Myocyte (in vitro differentiated cells): ENCODE results near the gene OR52K1. TPM values are rescaled to one million over a fixed set of nuclear protein-coding genes. Genes with fewer than 3 reads are reported as not detected.

Experiments
- DNase-seq: peaks from one replicate; pipeline ENCODE4 v3.0.0-alpha.2; 2012; ENCODE audit warnings: low read depth
- polyA plus RNA-seq: library from polyadenylated mRNA; unstranded; fragments of >200 nt; gene quantifications from one replicate; pipeline ENCODE4 v1.2.1, GENCODE V29; 2012; ENCODE audit warnings: missing spikeins
- total RNA-seq: library from RNA; depleted of rRNA; stranded (reverse); fragments of >200 nt; gene quantifications from 2 replicates; pipeline ENCODE4 v1.2.3, GENCODE V29; 2014

OR52K1 gene
- total RNA-seq: not detected in 2 replicates
- polyA plus RNA-seq: not detected

DNA sequence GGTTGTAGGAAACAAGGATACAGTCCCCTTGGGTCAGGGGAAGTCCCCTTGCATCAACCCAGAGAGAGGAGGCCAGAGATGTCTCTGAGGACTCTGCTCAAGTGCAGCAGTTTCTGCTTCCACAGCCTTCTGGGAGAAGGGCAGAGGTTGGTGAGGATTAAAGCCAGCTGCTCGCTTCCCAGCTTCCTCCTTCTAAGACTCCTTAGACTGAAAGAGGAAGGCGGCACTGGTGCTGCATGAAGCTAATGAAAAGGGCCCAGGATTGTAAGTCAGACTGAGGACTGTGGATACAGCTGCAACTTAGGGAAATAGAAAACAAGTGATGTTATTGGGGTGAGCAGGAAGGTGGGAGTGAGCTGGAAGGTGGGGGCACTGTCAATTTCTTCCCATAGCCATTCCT lies at the start of gene OR52K1:
Gene OR52K1 (plus strand): TSS at position 202 of the 400 bp plus-strand sequence. CDS start 6,255 bp downstream, outside the sequence.
- no peak for DNase-seq

DNA sequence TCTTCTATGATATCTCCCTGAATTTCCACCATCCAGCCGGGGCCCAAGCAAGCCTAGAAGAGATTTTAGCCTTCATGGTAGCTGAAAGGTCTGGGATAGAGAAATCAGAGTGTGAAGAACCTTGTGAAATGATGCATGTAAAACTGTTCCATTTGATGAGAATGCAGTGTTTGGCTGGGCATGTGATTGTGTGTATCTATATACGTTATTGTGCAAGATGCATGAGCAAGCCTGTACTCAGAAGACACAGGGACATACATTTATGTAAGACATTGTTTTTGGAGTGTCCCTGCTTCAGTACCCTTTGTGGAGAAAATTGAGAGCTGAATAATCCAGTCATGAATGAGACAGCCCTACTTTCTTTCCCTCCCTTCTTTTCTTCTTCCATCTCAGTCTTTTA lies 48.6 kb upstream of the OR52K1 start:
- no peak for DNase-seq

DNA sequence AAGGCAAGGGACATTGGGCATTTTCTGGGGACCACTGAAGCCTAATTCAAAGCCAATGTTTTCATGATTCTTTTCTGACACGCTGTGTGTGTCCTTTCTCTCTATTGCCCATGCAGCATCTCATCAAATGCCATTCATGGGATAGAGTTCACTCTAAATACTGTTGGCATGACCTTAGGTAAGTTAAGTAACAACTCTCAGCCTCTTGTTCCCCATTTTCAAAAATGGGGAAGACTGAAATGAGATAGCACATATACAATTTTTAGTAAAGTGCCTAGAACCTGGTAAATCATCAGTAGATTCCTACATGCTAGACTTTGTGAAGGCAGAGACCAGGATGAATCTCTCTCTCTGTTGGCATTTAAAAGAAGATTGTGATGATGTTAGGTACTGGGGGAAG lies 46.0 kb upstream of the OR52K1 start:
- DNase-seq: no peak

DNA sequence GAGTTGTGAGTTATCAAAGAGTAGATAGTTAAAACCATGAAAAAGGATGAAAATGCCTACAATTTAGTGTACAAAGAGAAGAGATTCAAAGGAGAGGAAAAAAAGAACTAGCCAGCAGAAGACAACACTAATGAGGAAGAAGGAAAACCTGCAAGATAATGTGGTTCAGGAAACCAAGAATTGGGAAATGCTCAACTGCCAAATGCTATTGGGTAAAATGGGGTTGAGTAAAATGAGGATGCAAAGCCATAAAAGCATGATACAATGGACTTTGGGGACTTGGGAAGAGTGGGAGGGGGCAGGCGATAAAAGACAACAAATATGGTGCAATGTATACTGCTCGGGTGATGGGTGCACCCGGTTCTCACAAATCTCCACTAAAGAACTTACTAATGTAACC lies 40.9 kb upstream of the OR52K1 start:
- no peak for DNase-seq

DNA sequence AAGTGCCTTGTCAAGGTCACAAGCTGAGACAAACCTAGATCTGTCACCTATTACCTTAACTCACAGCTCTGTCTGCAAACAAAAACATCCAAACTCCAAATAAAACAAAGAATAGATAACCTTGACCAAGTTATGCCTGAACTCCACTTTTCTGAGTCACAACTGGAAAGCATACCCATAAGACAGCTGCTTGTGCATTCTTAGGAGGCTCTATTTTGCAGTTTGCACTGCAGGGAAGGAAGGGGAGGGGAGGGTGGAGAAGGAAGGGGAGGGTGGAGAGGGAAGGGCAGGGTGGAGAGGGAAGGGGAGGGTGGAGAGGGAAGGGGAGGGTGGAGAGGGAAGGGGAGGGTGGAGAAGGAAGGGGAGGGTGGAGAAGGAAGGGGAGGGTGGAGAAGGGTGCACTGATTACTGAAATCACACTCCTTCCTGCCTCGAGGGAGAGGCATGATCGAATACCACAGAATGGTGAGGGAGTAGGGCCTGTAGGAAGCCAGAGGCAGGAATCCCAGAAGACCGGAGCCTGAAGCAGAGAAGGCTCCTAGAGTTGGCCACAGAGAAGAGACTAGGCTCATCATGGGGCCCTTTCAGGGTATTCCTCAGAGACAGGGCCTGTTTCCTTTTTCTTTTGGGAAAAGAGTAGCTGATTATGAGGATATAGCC lies 39.1 kb upstream of the OR52K1 start:
- no peak for DNase-seq

DNA sequence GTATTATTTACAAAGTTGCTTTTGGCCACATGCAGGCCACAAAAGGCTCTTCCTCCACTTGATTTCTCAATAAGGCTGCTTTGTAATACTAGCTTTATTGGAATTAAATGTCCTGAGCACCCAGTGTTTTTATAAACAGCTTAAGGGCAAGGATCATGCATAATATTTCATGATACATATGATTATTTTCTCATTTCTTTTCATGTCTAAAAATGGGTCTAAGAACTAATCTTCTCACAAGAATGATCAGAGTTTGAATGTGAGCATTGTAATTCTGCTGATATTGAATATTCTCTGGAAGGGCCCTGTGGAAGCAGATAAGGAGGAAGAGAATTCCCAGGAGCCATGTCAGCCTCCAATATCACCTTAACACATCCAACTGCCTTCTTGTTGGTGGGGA lies 33.5 kb upstream of the OR52K1 start, which contains the start of gene OR52K2:
Gene OR52K2 (plus strand): TSS at position 301 of the 400 bp plus-strand sequence. CDS start 45 bp downstream, at position 346.
- no peak for DNase-seq

DNA sequence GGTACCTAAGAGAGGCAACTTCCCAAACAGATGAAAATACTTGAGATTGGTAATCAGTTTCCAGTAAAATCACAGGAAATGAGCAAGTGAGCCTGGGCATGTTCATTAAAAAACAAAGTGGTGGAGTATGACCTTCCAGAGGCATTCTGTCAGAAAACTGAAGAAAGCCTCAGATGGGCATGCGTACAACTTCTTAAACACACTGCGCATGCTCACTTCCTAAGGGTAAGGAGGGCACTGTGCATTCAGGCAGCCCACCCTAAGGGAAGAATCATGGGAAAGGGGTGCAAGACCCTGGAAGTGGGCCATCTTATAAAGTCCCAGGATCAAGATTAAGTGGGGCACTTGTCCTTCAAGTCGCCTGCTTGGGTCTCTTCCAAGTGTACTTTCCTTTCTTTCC lies 29.3 kb upstream of the OR52K1 start:
- DNase-seq: no peak

DNA sequence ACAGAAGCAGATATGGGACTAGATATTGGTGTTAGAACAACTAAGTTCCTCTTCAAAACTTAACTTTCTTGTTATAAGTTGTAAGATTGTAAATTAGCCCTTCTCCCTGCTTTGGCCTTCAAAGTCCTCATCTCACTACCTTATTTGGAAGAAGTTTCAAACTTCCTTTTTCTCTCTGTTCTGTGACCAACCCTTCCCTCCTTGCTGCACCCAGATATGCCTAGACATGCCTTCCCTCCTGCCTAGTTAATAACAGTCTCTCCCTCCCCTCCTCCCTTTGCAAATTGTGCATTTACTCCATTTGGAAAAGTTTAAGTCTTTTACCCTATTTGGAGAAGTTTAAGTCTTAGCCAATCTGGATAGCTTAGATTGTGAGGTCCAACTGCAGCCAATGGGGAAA lies 28.4 kb upstream of the OR52K1 start:
- no peak for DNase-seq

DNA sequence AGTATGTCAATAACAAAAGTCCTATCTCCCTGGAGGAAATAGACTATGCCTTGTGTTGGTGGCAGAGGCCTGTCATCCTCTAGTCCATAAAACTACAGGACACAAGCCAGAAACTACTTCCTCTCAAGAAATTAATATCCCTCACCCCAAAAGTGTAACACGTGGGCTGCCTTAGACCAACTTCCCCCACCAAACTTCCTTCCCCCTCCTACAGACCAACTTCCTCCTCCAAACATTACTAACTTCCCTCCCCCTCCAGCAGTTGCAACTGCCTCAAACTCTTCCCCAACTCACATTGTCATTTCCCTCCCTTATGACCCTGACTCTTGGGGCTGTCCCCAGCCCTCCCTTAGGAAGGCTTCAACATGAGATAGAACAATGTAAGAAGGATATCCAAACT lies 27.0 kb upstream of the OR52K1 start:
- DNase-seq: no peak

DNA sequence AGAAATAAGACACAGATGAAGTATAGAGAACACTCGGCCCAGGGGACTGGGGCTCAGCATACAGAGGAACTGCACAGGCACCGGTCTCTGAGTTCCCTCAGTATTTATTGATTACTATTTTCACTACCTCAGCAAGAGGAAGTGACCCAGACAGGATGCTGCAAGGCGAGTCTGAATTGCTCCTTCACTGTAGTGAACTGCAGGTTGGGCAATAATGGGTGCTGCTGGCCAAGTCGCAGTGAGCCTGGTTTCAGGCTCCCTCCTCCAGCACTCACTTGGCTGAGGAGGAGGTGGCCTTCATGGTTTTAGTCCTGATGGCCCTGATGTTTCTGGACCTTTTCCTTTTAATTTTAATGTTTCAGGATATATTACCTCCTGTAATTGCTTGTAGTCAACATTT lies 22.9 kb upstream of the OR52K1 start:
- no peak for DNase-seq

DNA sequence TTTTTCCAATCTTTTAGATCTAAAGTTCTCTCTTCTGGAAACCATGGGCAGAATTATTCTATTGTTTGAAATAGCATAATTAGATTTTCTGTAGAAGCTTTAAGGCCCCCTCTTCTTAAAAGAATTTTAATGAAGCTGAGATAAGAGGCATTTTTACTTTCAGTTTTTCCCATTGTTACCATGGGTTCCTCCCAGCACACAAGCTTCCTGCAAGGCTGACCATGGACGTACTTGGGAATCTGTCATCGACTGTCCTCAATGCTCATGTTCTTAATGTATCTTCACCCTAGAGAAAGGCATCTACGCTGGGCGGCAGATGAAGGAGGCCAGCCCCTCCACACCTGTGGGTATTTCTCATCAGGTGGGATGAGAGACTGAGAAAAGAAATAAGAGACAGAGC lies 22.3 kb upstream of the OR52K1 start:
- DNase-seq: no peak

DNA sequence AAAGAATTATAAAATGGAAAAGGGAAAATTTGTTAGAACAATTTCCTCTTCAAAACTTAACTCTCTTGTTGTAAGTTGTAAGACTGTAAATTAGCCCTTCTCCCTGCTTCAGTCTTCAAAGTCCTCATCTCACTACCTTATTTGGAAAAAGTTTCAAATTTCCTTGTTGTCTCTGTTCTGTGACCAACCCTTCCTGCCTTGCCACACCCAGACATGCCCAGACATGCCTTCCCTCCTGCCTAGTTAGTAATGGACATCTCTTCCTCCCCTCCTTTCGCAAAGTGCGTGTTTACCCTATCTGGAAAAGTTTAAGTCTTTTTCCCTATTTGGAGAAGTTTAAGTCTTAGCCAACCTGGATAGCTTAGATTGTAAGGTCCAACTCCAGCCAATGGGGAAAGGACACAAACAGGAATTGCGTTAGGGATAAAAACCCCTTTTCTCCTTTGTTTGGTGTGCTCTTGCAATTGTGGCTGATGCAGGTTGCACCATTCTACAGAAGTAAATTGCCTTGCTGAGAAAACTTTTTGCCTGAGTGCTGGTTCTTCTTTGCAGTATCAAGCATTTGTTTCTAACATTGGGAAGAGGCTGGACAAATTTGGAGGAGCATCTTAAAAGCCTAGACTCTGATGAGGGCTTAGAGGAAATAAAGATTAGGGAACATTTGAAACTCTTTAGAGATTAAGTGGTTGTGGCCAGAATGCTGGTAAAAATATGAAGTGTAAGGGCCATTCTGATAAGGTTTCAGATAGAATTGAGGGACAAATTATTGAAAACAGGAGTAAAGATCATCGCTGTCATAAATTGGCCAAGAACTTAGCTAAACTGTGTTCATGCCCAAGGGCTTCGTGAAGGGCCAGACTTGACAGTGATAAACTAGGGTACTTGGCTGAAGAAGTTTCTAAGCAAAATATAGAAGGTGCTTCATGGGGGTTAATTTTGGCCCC lies 18.0 kb upstream of the OR52K1 start:
- DNase-seq: peak; percentile 23

DNA sequence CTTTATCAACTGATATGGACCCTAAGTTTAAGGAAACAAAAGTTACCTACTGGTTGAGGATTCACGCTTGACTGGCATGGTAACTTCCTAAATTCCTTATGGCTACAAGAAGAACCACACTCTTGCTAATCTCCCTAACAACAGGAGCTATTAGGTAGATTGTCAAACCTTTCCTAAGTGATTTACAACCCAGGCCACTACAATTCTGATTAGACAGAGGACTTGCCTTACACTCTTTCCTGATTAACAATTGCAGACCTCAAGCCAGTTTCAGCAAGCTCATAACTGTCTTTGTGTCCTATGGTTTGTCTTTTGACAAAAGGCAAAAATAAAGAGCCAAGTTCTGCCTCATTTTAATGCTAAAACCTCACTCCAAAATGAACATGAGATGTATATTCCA lies 17.0 kb upstream of the OR52K1 start:
- DNase-seq: no peak

DNA sequence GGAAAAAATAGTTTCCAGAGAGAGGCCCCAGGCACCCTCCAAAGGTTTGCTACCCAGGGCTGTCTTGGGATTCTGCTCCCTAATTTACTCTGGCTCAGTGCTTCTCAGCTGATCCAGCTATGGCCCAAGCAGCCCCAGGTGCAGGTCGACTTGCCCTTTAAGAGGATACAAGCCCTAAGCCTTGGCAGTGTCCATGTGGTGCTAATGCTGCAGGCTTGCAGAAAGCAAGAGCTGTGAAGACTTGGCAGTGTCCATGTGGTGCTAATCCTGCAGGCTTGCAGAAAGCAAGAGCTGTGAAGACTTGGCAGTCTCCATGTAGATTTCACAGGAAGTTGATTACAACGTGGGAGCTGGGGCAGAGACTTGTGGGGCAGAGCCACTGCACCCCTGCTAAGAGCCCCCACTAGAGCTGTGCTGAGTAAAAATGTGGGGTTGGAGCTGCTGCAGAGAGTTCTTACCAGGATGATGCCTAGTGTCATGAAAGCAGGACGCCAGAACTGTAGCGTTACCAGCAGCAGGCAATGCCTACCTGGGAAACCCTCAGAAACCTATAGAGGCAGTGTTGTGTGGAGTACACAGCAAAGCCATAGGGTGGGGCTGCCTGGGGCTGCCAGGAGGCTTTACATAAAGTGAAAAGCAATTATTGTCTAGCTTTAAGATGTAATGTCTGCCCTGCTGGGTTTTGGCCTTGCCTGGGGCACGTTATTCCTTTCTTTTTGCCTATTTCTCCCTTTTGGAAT lies 16.1 kb upstream of the OR52K1 start:
- no peak for DNase-seq

DNA sequence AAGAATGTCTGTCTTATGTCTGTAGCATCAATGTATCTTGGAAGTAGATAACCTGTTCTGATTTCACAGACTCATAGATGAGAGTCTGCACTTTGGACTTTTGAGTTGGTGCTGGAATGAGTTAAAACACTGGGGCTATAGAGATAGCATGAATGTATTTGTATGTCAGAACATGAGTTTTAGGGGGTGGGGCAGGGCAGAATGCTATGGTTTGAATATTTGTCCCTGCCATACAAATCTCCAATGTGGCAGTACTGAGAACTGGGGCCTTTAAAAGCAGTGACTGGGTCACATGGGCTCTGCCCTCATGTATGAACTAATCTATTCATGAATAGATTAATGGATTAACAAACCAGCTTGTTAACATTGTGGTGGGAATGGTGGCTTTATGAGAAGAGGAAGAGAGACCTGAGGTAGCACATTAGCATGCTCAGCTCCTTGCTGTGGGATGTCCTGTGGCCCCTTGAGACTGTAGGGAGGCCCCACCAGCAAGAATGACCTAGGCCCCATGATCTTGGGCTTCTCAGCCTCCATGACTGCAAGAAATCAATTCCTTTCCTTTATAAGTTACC lies 15.5 kb upstream of the OR52K1 start:
- no peak for DNase-seq

DNA sequence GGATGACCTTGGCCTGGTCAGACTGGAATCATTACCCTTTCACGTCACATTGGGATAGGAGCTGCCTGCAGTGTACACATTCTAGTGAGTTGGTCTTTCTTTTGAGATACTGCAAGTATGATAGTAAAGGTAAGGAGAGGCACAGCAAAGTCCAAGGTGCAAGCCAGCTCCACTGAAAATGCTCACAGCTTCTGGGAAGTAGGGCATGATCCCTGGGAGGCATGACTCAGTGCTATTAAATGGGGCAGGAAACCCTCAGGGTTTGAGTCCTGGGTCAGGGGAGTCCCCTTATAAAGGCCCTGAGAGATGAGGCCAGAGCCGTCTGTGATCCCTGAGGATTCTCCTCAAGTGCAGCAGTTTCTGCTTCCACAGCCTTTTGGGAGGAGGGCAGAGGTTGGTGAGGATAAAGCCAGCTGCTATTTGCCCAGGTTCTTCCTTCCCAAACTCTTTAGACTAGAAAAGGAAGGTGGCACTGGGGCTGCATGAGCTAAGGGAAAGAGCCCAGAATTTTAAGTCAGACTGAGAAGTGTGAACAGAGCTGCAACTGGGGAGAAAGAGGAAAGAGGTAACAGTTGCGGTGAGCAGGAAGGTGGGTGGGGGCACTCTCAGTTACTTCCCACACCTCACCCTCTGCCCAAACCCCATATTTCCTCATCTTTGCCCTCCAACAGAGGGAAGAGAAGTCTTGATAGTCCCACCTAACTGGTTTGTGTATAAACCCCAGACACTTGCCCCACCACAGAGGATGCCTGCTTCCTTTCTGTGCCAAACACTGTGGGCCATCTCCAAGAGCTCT lies 14.4 kb upstream of the OR52K1 start:
- no peak for DNase-seq

DNA sequence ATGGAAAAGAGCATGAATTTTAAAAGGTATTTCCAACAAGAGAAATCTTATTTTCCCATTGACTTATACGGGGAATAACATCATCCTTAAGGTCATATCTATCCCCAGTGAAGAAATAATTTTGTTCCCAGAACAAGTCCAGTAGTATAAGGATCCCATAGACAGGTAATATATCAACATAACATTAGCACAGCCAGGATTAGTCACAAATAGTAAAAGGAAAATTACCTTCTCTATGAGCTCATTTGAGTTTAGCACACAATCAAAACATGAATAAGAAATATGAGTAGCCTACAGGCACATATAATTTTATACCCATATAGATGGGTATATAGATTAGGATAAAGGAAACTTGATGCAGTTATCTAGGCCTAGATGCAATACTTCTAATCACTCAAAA lies 2.8 kb upstream of the OR52K1 start:
- no peak for DNase-seq

DNA sequence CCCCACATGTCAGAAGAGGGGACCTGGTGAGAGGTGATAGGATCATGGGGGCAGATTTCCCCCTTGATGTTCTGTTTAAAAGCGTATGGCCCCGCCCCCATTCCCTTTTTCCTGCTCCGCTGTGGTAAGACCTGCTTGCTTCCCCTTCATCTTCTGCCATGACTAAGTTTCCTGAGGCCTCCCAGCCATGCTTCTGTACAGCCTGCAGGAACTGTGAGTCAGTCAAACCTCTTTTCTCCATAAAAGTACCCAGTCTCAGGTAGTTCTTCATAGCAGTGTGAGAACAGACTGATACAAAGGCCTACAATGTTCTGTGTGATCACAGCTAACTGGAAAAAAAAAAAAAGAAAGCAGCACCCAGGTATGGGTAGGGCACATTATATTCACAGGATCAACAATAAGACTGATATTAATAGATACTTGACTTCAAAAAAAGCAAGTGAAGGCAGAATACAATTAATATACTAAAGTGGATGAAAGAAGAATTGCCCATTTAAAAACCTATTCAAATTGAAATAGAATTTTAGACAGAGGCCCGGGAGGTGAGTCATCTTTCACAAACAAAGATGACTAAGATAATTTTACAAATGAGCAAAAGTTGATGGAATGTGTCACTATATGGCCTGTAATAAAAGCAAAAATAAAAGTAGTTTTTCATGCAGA lies 1.7 kb upstream of the OR52K1 start:
- DNase-seq: no peak

DNA sequence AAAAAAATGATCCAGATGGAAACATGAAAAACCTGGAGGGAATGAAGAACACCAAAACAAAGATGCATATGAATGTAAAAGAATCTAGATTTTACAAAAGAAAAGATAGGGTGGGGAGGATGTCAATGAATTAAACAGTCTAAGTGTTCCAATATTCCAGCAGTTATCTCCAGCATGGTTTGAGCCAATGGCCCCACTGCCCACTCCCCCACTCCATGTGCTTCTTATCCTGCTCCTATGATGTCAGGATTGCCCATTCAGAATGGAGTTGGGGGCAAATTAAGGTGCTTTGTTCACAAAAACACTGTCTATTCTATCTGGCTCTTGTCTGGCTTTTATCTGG lies 1.2 kb upstream of the OR52K1 start:
- DNase-seq: no peak

DNA sequence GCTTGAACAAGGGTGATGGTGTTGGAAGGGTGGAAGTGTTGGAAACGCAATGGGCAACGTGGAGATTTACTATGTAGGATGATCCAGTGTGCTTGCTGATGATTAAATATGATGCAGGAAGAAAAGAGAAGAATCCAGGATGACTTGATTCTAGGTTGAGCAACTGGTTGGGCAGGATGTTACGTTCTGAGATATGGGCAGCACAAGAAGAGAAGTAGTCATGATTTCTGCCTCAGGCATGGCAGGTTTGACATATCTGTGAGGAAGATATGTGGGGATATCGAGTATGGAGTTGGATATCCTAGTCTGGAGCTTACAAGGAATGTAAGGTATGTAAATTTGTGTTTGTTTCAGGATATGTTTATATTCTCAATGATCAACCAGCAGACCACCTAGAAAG lies 1.9 kb downstream of the OR52K1 start:
- no peak for DNase-seq
